HepG2 (cell line): ENCODE measurements around the gene CD72. TPM values are rescaled to one million over a fixed set of nuclear protein-coding genes. Genes with fewer than 3 reads are reported as not detected.

Source experiments
- ARID3A ChIP-seq: IDR thresholded peaks from 2 replicates; pipeline ENCODE4 v1.6.1; 2012; ENCODE audit warnings: low read depth, low read length, improper control_type of control experiment
- ARNT2 ChIP-seq: sonication (generic); formaldehyde crosslinking; IDR thresholded peaks from 2 replicates; pipeline ENCODE4 v1.8.0; 2022; ENCODE audit warnings: mild to moderate bottlenecking, low read depth, missing genetic modification reagents, moderate library complexity
- GRHL1 ChIP-seq: sonication (generic); formaldehyde crosslinking; conservative IDR thresholded peaks from 2 replicates; pipeline ENCODE4 v1.8.0; 2022; ENCODE audit warnings: missing genetic modification reagents
- HES4 ChIP-seq: sonication (generic); formaldehyde crosslinking; IDR thresholded peaks from 2 replicates; pipeline ENCODE4 v1.9.0; 2021; ENCODE audit warnings: mild to moderate bottlenecking, missing genetic modification reagents, borderline replicate concordance
- HMGXB4 ChIP-seq, 2 experiments: sonication (generic) in 1 of 2; formaldehyde crosslinking in 1 of 2; IDR thresholded peaks; 2 replicates each; pipeline versions ENCODE4 v1.4.0 to v1.6.1; 2018 to 2020; ENCODE audit warnings: missing genetic modification reagents in 2 of 2, borderline replicate concordance in 1 of 2, low read depth in 1 of 2, mild to moderate bottlenecking in 1 of 2, missing biosample characterization in 1 of 2
- KDM1A ChIP-seq: IDR thresholded peaks from 2 replicates; pipeline ENCODE4 v1.6.1; 2016; ENCODE audit warnings: missing compliant biosample characterization
- KDM2A ChIP-seq: sonication (generic); formaldehyde crosslinking; IDR thresholded peaks from 2 replicates; pipeline ENCODE4 v1.4.0; 2020; ENCODE audit warnings: low read depth, missing genetic modification reagents, borderline replicate concordance
- KMT2A ChIP-seq: sonication (generic); formaldehyde crosslinking; IDR thresholded peaks from 2 replicates; pipeline ENCODE4 v1.4.0; 2020; ENCODE audit warnings: missing genetic modification reagents
- PAX8 ChIP-seq: sonication (generic); formaldehyde crosslinking; IDR thresholded peaks from 2 replicates; pipeline ENCODE4 v1.8.0; 2022; ENCODE audit warnings: mild to moderate bottlenecking, missing genetic modification reagents, borderline replicate concordance
- RFX5 ChIP-seq: IDR thresholded peaks from 2 replicates; pipeline ENCODE4 v1.6.1; 2011; ENCODE audit warnings: low read depth, low read length, improper control_type of control experiment
- YEATS4 ChIP-seq: sonication (generic); formaldehyde crosslinking; IDR thresholded peaks from 2 replicates; pipeline ENCODE4 v1.4.0; 2020; ENCODE audit warnings: missing genetic modification reagents, borderline replicate concordance
- ZBTB25 ChIP-seq: IDR thresholded peaks from 2 replicates; pipeline ENCODE4 v1.6.1; 2018; ENCODE audit warnings: missing genetic modification reagents
- ZBTB43 ChIP-seq: sonication (generic); formaldehyde crosslinking; conservative IDR thresholded peaks from 2 replicates; pipeline ENCODE4 v1.4.0; 2020; ENCODE audit warnings: missing genetic modification reagents
- ZFX ChIP-seq: sonication (generic); formaldehyde crosslinking; IDR thresholded peaks from 2 replicates; pipeline ENCODE4 v1.4.0; 2020; ENCODE audit warnings: mild to moderate bottlenecking, low read depth, missing genetic modification reagents, moderate library complexity
- ZMYM3 ChIP-seq: sonication (generic); formaldehyde crosslinking; IDR thresholded peaks from 2 replicates; pipeline ENCODE4 v1.5.1; 2020; ENCODE audit warnings: mild to moderate bottlenecking, missing genetic modification reagents
- ZNF354B ChIP-seq: sonication (generic); formaldehyde crosslinking; IDR thresholded peaks from 2 replicates; pipeline ENCODE4 v1.8.0; 2022; ENCODE audit warnings: mild to moderate bottlenecking, missing genetic modification reagents
- ZNF431 ChIP-seq: sonication (generic); formaldehyde crosslinking; IDR thresholded peaks from 2 replicates; pipeline ENCODE4 v1.9.0; 2022; ENCODE audit warnings: missing genetic modification reagents, low read depth, mild to moderate bottlenecking, borderline replicate concordance
- ZNF44 ChIP-seq: sonication (generic); formaldehyde crosslinking; IDR thresholded peaks from 2 replicates; pipeline ENCODE4 v1.5.1; 2020; ENCODE audit warnings: mild to moderate bottlenecking, missing genetic modification reagents
- ZNF547 ChIP-seq: sonication (generic); formaldehyde crosslinking; IDR thresholded peaks from 2 replicates; pipeline ENCODE4 v1.5.1; 2020; ENCODE audit warnings: mild to moderate bottlenecking, missing genetic modification reagents
- ZNF792 ChIP-seq: IDR thresholded peaks from 2 replicates; pipeline ENCODE4 v1.6.1; 2016
- polyA plus RNA-seq, 8 experiments: library from polyadenylated mRNA; depleted of rRNA in 3 of 8; stranded (reverse) in 7 of 8; unstranded in 1 of 8; fragments of >200 nt; fragmentation: Illumina TruSeq in 4 of 8; extraction: Trizol in 4 of 8; gene quantifications; 2 replicates each; pipeline versions ENCODE4 v1.2.1 to v1.2.3, GENCODE V29; 2011 to 2016; ENCODE audit warnings: low read depth in 4 of 8, missing spikeins in 1 of 8, mixed read lengths in 1 of 8; ENCODE audit not compliant: insufficient read depth in 1 of 8
- total RNA-seq, 5 experiments: library from RNA; depleted of rRNA; stranded (reverse); fragments of >200 nt; fragmentation: Illumina TruSeq; extraction: Trizol; gene quantifications; 2 replicates each; pipeline ENCODE4 v1.2.3, GENCODE V29; 2016; ENCODE audit warnings: low read depth in 1 of 5

The CD72 gene
- total and polyA plus RNA-seq, 2 of the 13 experiments (the other 11 are each of a cell fraction or from before 2014, with no cell fraction given) = 0.18 to 1.1 TPM

- TF ChIP-seq ZNF44 (CRISPR knock-in tag) (no peak), YEATS4 (0 out of 2 replicates have a peak, but pooled peaks have one; percentile 61), ZNF354B (CRISPR knock-in tag) (no peak), ZBTB43 (no peak; the same call in 1 of the 2 replicates), ZBTB25 (CRISPR knock-in tag) (peak; percentile 18; the same call in 1 of the 2 replicates), PAX8 (CRISPR knock-in tag) (peak; percentile 51; the same call in 1 of the 2 replicates), KMT2A (CRISPR knock-in tag) (peak; percentile 92), ZFX (CRISPR knock-in tag) (peak; percentile 47; the same call in 1 of the 2 replicates), ARID3A (0 out of 2 replicates have a peak, but pooled peaks have one; percentile 45), GRHL1 (CRISPR knock-in tag) (no peak), ZNF792 (CRISPR knock-in tag) (no peak), HMGXB4 (CRISPR knock-in tag; IDR thresholded peaks at IDR 0.05; ENCODE audit: borderline replicate concordance in 1 of 2, low read depth in 1 of 2) (peak; percentile 92 to 97), ARNT2 (peak; percentile 59; the same call in 1 of the 2 replicates), ZNF547 (CRISPR knock-in tag) (0 out of 2 replicates have a peak, but pooled peaks have one; percentile 38), ZNF431 (no peak), HES4 (CRISPR knock-in tag) (no peak; the same call in 1 of the 2 replicates), KDM2A (CRISPR knock-in tag) (peak; percentile 96), KDM1A (no peak), ZMYM3 (no peak), RFX5 (peak; percentile 77)
These were observed 14.1 kb downstream of the CD72 start (continued) for GRCh38 chr9:35603986-35604577.
